Measurements from ENCODE around the gene STX8.

STX8 gene

GRCh38 chr17:9332132-9332494 is 243.5 kb downstream of the STX8 start:
- no peak for DNase-seq

DNA sequence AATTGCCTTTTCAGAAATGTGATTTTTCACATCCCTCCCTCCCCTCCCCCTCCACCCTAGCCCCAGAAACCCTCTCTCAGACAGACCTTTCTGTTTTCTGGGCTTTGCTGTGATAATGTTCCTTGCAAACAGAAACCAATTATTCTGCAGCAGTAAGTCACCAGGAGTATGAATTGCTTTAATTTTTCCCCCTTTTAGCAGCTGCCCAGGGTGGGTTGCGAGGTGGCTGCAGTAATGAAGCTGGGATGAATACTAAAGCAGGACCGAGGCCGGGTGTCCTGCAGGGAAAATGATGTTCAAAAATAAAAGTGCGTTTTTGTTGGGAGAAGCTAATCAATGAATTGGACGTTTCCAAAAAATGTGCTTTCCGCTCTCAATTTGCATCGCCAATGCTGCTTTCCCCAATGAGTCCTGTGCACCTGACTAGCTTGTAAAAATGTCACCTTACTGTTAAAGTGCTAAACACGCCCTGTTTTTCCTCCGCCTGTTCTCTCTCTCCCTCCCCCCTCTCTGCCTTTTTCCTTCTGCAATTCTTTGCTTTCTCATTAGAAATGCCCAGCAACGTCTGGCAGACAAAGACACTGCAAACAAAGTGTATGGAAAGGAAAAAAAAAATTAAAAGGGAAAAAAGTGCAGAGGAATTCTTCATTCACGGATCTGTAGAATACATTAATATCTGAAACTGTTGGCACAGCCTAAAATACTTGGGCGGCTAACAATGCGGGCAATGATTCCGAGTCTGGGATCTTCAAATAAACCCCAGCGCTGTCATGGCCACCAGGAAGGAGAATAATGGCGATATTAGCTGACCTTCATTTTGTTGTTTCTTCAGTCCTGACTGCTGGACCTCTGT is 244.1 kb downstream of the STX8 start:
- DNase-seq: peak; percentile 73

GRCh38 chr17:9330611-9331271 is 244.9 kb downstream of the STX8 start:
- DNase-seq: no peak

DNA sequence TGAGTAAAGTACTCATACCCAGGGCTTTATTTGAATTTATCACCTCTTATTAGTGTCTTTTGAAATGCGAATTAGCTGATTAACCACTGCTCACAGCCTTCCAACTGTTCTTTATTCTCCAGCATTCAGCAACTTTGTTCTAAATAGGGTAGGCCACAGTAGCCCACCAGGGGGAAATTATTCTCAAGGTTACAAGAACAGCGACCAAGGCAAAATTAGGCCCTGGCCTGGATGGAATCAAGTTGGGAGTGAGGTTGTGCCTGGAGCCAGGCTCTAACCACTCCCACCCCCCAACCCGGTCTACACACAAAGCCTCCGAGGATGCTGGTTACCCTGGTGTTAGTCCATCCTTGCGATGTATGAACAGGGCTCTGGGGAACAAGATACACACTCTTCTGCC is 245.5 kb downstream of the STX8 start:
- DNase-seq: no peak

- no peak for DNase-seq
Observed at GRCh38 chr17:9329251-9329921, 246.2 kb downstream of the STX8 start.

DNA sequence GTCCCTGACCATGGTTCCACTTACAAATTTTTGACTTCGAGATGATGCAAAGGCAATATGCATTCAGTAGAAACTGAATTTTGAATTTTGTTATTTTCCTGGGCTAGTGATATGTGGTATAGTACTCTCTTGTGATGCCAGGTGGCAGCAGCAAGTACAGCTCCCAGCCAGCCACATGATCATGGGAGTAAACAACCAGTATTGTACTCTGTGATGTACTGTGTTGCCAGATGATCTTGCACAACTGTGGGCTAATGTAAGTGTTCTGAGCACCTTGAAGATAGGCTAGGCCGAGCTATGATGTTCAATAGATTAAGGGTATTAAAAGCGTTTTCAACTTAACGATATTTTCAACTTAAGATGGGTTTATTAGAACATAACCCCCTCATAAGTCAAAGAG is 250.8 kb downstream of the STX8 start:
- peak; percentile 8 for DNase-seq

- peak; percentile 44 for DNase-seq
Observed at GRCh38 chr17:9322326-9322725, 253.3 kb downstream of the STX8 start.

GRCh38 chr17:9321890-9322289 is 253.7 kb downstream of the STX8 start:
- no peak for DNase-seq

DNA sequence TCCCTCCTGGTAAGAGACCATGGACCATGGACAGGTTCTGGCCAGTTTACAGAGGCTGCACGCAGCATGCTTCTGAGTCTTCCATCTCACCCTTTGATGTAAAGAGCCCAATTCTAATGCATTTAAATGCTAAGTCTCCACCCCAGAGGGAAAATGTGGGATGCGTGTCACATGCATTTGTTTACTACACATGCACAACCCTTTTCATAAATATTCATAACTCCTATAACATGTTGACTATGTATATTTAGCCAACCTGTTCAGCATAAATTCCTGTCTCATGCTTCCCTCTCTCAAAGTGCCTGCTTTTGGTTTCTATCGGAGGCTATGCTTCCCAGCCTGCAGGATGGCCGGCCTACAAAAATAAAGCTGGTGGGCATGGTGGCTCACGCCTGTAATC is 260.3 kb downstream of the STX8 start:
- no peak for DNase-seq

DNA sequence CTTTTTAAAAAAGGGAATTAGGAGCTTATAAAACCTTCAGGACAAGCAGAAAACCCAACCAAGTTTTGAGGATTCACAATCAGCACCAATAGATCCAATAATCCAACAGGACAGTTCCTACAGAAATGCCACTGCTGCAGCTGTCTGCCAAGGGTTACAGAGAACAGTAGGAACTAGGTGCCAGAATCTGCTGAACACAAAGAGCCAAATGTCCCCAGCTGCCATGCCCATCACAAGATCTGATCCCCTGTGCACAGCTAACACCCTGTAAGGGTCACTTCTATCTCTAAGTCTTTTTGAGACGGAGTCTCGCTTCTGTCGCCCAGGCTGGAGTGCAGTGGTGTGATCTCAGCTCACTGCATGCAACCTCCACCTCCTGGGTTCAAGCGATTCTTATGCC is 262.3 kb downstream of the STX8 start:
- DNase-seq: no peak

- DNase-seq: no peak
Observed at GRCh38 chr17:9309216-9309615, 266.4 kb downstream of the STX8 start.

DNA sequence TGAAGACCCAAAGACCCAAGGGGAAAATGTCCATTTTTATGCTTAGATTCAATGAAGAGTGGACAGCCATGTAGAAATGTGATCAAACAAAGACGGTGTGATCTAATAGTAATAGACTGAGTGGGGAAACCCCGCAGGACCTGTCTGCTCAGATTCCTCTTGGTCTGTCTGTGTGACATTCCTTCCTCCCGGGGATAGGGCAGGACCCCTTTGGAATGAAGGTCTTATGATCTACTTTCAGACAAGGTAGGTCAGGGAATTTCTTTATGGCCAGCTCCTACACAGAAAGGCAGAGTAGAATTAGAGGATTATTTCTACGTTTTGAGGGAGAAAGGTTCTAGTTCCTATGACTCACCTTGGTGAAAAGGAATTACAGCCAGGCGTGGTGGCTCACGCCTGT is 267.6 kb downstream of the STX8 start:
- DNase-seq: no peak

DNA sequence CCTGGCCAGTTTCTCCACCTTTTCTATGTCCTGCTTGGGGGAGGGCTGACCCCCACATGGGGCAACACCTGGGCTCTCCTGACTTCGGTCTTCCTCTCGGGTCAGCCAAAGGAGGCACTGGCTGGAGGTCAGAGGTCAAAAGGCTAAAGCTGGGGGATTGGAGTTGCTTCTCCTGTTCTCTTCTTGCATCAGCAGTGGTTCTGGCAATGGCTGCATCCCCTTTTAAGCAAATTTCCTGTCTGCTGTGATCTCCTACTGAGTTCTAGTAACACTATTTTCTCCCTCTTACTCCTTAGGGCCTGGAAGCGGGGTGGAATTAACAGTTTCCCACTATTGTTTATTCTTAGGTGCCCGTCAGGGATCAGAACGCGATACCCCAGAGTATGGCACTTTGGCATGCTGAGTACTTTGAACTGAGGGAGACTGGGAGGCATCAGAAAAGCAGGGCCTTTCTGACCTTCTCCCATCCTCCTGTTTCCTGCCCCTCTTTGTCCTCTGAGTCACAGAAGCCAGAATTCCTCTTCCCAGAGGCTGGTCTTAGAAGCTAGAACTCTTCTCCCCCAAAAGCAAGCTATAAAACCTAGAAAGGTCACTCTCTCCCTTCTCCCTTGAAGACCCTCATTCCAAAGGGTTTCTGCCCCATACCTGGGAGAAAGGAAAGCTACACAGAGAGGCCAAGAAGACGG is 268.2 kb downstream of the STX8 start:
- DNase-seq: no peak

GRCh38 chr17:9306086-9306485 is 269.5 kb downstream of the STX8 start:
- no peak for DNase-seq

DNA sequence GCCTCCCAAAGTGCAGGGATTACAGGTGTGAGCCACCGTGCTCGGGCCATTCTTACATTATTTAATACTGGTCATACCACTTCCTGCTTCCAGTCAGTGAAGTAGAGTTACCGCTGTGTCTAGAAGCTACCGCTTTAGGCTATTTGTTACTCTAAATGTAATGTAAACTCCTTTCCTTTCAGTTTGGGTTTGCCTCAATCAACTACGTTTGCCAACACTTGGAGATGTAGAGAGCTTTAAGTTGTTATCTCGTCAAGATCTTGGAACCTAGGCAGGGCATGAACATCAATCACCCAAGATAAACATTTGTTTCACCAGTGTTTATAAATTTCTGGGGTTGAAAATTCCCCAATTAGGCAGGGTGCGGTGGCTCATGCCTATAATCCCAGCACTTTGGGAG is 275.9 kb downstream of the STX8 start:
- DNase-seq: no peak

GRCh38 chr17:9298776-9299295 is 276.8 kb downstream of the STX8 start:
- DNase-seq: no peak

DNA sequence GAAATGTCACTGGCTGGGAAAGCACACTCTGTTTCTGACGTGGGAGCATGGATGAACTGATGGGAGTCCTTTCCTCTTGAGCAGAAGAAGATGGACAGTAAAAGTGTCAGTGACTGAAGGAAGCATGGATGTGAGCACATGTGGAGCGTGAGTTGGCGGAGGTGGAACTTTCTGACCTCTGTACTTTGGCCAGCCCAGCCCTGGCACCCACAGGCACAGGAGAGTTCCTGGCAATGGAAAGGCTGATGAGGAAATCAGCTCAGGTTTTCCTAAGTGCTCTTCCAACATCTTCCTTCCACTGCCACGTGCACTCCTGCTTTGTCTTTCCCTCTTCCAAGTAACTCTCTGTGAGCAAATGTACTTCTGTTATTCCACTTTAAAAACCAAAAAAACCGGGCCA is 277.5 kb downstream of the STX8 start:
- no peak for DNase-seq

- DNase-seq: no peak
Observed at GRCh38 chr17:9294661-9295210, 280.9 kb downstream of the STX8 start.

GRCh38 chr17:9292561-9292941 is 283.1 kb downstream of the STX8 start:
- DNase-seq: no peak

DNA sequence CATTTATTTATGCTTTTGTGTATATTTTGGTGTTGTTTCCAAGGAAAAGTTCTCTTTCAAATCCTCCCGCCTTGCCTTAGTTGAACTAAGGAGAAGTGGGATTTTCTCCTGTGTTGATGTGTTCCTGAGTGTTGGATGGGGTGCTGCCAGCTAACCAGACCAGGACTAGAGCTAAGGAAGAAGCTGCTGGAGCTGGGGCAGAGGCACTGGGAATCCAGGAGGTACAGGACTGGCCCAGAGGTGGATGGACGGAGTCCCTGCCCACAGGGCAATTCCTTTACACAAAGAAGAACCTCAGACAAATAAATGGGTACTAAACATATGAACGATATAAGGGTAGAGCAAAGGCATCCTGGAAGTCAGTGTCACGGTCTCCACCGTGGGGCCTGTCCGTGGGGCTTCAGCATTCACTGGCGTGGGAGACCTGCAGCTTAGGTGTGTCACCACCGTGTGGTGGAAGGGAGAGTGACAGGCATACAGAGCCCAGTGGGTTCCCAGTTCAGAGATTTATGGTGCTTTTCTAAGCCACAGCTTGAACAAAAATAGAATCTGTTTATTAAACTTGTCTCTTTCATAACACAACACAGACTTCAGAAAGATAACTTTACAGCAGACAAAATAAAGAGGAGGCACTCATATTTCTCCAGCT is 283.6 kb downstream of the STX8 start:
- DNase-seq: peak; percentile 40

GRCh38 chr17:9290226-9290613 is 285.4 kb downstream of the STX8 start:
- DNase-seq: peak; percentile 67

DNA sequence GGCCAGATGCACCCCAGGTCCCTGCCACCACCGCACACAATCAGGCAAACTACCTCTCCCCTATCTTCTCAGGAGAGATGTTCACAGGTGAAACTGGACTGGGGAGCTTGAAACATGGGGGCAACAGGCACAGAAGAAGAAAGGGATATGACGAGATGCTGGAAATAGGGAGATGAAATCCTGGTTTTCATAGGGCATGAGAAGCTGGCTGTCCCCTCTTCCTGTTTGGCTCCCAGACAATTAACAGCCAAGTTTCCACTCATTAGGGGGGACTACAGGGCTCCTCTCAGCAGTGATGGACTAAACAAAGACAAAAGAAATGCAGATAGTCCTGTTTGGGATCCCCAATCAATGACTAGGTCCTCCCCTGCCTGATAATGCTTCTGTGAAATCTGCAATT is 288.3 kb downstream of the STX8 start:
- no peak for DNase-seq

All from NCI-H146 (cell line).